HG02588 (cell line): Measurements from ENCODE around the gene MBIP.

Source experiments
- ATAC-seq: cut with Tn5 transposase; IDR thresholded peaks from one replicate; pipeline ENCODE4 v1.9.1; 2021; ENCODE audit warnings: mild to moderate bottlenecking, moderate library complexity; ENCODE audit not compliant: unreplicated experiment

Gene MBIP

GRCh38 chr14:36271222-36271621 lies 49.2 kb downstream of the MBIP start:
- no peak for ATAC-seq

DNA sequence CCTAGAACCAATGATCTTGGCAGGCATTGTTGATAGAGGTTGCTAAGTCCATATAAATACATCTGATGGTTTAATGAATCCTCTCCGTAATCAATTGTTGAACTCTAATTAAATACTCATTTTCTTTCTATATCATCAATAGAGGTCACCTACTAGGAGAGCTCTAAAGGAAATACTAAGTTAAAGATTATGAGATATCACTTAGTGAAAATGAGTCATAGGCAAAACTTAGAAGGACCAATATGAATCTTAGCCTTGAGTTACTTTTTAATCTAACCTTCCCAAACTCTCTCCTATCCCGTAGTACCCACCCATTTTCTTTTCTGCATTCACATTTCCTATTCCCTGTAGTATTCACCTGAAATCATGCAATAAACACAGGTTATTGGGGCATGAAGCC lies 50.2 kb downstream of the MBIP start:
- no peak for ATAC-seq

GRCh38 chr14:36268121-36268520 lies 52.3 kb downstream of the MBIP start:
- ATAC-seq, result no peak

DNA sequence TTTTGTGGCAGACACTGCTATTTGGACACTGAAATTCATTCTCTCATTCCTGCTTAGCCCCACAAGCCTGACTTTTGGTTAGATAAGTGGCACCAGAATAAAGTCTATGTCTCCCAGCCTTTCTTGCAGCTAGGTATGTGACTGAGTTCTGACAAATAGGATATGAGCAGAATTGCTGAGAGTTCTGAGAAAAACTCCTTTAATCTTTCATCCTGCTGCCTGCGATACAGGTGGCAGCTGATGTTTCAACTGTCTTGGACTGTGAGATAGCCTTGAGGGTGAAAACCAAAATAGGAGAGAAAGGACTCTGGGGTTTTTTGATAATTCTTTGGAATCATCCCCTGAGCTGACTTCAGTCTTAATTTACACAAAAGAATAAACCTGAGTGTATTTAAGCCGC lies 55.8 kb downstream of the MBIP start:
- no peak for ATAC-seq

GRCh38 chr14:36264107-36264506 lies 56.3 kb downstream of the MBIP start:
- no peak for ATAC-seq

- no peak for ATAC-seq
These were observed 59.3 kb downstream of the MBIP start for GRCh38 chr14:36260970-36261640.

DNA sequence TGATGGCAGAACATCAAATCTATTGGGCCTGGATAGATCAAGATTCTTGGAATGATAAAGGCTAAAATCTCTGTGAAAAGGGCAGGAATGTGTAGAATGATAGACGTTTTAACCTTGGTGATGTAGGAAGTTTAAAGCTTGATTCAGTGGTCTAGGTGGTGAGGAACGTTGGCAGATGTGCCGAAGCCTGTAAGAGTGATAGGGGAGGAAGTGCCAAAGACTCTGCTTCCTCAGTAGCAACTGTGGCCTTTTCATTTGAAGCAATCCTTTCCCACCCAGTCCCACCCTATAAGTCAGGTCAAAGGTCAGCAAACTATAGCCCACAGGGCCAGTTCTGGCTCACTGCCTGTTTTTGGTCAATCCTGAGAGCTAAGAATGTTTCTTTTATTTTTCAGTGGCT lies 62.2 kb downstream of the MBIP start:
- ATAC-seq, result no peak

DNA sequence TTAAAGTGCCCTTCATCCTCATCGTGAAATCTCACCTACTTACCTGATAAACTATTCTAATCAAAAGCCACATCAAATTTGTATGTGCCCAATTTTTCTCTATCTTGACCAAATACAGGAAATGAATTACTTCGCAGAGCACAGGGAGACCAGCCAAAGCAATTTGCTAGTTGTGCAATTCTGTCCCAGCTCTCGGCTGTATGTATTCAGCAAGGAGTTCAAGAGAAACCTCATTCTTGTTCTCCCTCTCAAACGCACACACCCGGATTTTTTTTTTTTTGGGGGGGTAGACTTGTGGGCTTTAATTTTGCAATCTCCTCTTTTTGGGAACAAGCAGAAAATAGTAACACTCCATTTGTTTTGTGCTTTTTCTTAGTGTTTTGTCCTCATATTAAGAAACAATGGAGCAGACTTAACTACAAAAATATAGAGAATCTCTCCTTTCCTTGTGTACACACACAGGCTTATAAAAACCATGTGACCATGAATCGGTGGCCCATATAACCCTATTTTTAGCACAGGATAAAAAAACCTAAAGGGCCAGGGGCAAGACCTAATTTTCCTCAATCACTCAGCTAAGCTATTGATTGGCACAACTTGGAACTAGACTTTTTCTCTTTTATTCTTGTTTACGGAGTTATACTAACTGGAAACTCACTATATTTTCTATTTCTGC lies 64.2 kb downstream of the MBIP start:
- ATAC-seq, result no peak

DNA sequence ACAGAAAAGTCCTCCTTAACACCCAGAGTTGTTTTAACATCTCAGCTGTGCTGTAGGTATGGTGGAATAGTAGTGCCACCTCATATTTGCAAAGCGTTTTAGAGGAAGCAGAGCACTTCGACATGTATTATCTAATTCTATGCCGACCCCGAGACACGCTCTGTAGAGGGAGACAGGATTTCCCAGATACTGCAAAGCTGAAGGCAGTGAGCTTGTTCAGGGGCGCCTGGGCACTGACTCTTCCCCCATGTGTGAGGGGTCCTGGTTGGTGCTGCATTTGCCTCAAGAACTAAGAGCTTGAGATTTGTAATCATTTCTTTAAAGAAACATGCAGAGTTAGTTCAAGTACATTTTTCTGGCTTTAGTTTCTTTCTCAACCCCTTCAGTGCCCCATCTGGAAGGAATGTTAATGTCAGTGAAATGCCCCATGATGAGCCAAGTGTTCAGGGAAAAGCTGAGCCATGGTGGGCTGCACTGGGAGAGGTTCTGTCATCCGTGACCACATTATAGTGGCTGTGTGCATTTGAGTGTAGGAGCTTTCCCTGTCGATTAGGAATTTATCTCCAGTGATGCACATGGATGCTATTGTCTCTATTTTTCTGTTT lies 66.3 kb downstream of the MBIP start:
- no peak for ATAC-seq
